HG02943 (cell line): ENCODE data around the gene LDAF1.

Experiments
- ATAC-seq: cut with Tn5 transposase; IDR thresholded peaks from one replicate; pipeline ENCODE4 v1.9.1; 2021; ENCODE audit warnings: mild to moderate bottlenecking, low read depth, moderate library complexity; ENCODE audit not compliant: unreplicated experiment

Gene LDAF1

GRCh38 chr16:21228361-21228872, 69.9 kb downstream of the LDAF1 start:
- no peak for ATAC-seq
